ENCODE data around the gene AKAP13.

The AKAP13 gene

GRCh38 chr15:85604194-85604593 is 223.8 kb downstream of the AKAP13 start:
- Mint-ChIP-seq H3K27me3 (ENCODE audit: low read depth) (no peaks in the 10 kb centered on the region), H3K4me3 (no peak overlapping the region), H3K36me3 (ENCODE audit: low read depth) (peaks cover 8% of the 10 kb centered on the region), H3K27ac (no peak overlapping the region), H3K9me3 (no peaks in the 10 kb centered on the region), H3K4me1 (peaks cover 23% of the 10 kb centered on the region)
- no peak for TF ChIP-seq CTCF (IDR thresholded peaks at IDR 0.05; ENCODE audit: unreplicated experiment in 3 of 3)

GRCh38 chr15:85606738-85607137 is 226.3 kb downstream of the AKAP13 start:
- Mint-ChIP-seq H3K27ac (peak overlapping the region in 2 of 3 experiments; percentile 69 to 83), H3K36me3 (ENCODE audit: low read depth) (peaks cover 17% of the 10 kb centered on the region), H3K9me3 (no peaks in the 10 kb centered on the region), H3K4me3 (no peak overlapping the region), H3K27me3 (ENCODE audit: low read depth) (no peaks in the 10 kb centered on the region), H3K4me1 (peaks cover 13% of the 10 kb centered on the region)
- no peak for TF ChIP-seq CTCF (IDR thresholded peaks at IDR 0.05; ENCODE audit: unreplicated experiment in 3 of 3)

- Mint-ChIP-seq H3K27ac (peak overlapping the region in 2 of 3 experiments; percentile 69 to 83), H3K27me3 (ENCODE audit: low read depth) (no peaks in the 10 kb centered on the region), H3K36me3 (ENCODE audit: low read depth) (peaks cover 21% of the 10 kb centered on the region), H3K4me1 (peaks cover 14% of the 10 kb centered on the region), H3K4me3 (no peak overlapping the region), H3K9me3 (no peaks in the 10 kb centered on the region)
- no peak for TF ChIP-seq CTCF (IDR thresholded peaks at IDR 0.05; ENCODE audit: unreplicated experiment in 3 of 3)
Observed at GRCh38 chr15:85607141-85607806, 226.9 kb downstream of the AKAP13 start.

- Mint-ChIP-seq H3K4me1 (peaks cover 14% of the 10 kb centered on the region), H3K36me3 (ENCODE audit: low read depth) (peaks cover 21% of the 10 kb centered on the region), H3K9me3 (no peaks in the 10 kb centered on the region), H3K27ac (no peak overlapping the region), H3K4me3 (peak overlapping the region in 1 of 3 experiments; percentile 15), H3K27me3 (ENCODE audit: low read depth) (no peaks in the 10 kb centered on the region)
- no peak for TF ChIP-seq CTCF (IDR thresholded peaks at IDR 0.05; ENCODE audit: unreplicated experiment in 3 of 3)
Observed at GRCh38 chr15:85607842-85608241, 227.4 kb downstream of the AKAP13 start.

GRCh38 chr15:85609492-85609891 is 229.1 kb downstream of the AKAP13 start:
- no peak overlapping the region for H3K27ac Mint-ChIP-seq
- H3K4me3 Mint-ChIP-seq = no peak overlapping the region
- H3K27me3 Mint-ChIP-seq (ENCODE audit: low read depth) = no peaks in the 10 kb centered on the region
- H3K9me3 Mint-ChIP-seq = no peaks in the 10 kb centered on the region
- peaks cover 14% of the 10 kb centered on the region for H3K4me1 Mint-ChIP-seq
- H3K36me3 Mint-ChIP-seq (ENCODE audit: low read depth) = peaks cover 17% of the 10 kb centered on the region
- TF ChIP-seq CTCF (IDR thresholded peaks at IDR 0.05; ENCODE audit: unreplicated experiment in 3 of 3) = no peak

GRCh38 chr15:85611361-85611760 is 231.0 kb downstream of the AKAP13 start:
- Mint-ChIP-seq H3K36me3 (ENCODE audit: low read depth) (peaks cover 13% of the 10 kb centered on the region), H3K9me3 (no peaks in the 10 kb centered on the region), H3K27ac (peak overlapping the region in 2 of 3 experiments; percentile 4 to 5), H3K4me3 (no peak overlapping the region), H3K27me3 (ENCODE audit: low read depth) (no peaks in the 10 kb centered on the region), H3K4me1 (peaks cover 10% of the 10 kb centered on the region)
- TF ChIP-seq CTCF (IDR thresholded peaks at IDR 0.05; ENCODE audit: unreplicated experiment in 3 of 3) = no peak
